Middle frontal gyrus (tissue), 1 donor: ENCODE data around the gene FN1.

ENCODE experiments used
- DNase-seq: peaks from one replicate; pipeline ENCODE4 v3.0.0-alpha.2; 2015; ENCODE audit warnings: low spot score; ENCODE audit errors: extremely low spot score

Gene FN1

GRCh38 chr2:215435870-215436704 lies at the start of gene FN1:
Gene FN1, minus strand, starts transcription at chr2:215436068. Its CDS starts 266 bp downstream, at chr2:215435802.
- no peak for DNase-seq

GRCh38 chr2:215485032-215485431 lies 49.2 kb upstream of the FN1 start:
- DNase-seq = no peak

GRCh38 chr2:215484570-215484969 lies 48.7 kb upstream of the FN1 start:
- DNase-seq = no peak

- no peak for DNase-seq
Measured at GRCh38 chr2:215483431-215483830, 47.6 kb upstream of the FN1 start.

GRCh38 chr2:215479536-215480240 lies 43.8 kb upstream of the FN1 start:
- DNase-seq = no peak

- DNase-seq = no peak
Measured at GRCh38 chr2:215479121-215479520, 43.3 kb upstream of the FN1 start.

- DNase-seq = no peak
Measured at GRCh38 chr2:215476424-215476823, 40.6 kb upstream of the FN1 start.

GRCh38 chr2:215466097-215466909 lies 30.4 kb upstream of the FN1 start:
- DNase-seq = no peak

- DNase-seq = no peak
Measured at GRCh38 chr2:215465256-215465655, 29.4 kb upstream of the FN1 start.

- DNase-seq = no peak
Measured at GRCh38 chr2:215461836-215462532, 26.1 kb upstream of the FN1 start.

GRCh38 chr2:215460682-215461382 lies 25.0 kb upstream of the FN1 start:
- DNase-seq = no peak

- no peak for DNase-seq
Measured at GRCh38 chr2:215455958-215456357, 20.1 kb upstream of the FN1 start.

GRCh38 chr2:215454519-215455246 lies 18.8 kb upstream of the FN1 start:
- DNase-seq = no peak

- no peak for DNase-seq
Measured at GRCh38 chr2:215452725-215453124, 16.9 kb upstream of the FN1 start.

GRCh38 chr2:215451012-215451756 lies 15.3 kb upstream of the FN1 start:
- DNase-seq = no peak

- DNase-seq = no peak
Measured at GRCh38 chr2:215450188-215451011, 14.5 kb upstream of the FN1 start.

GRCh38 chr2:215447673-215448081 lies 11.8 kb upstream of the FN1 start:
- DNase-seq = no peak

- DNase-seq = no peak
Measured at GRCh38 chr2:215447056-215447455, 11.2 kb upstream of the FN1 start.
